Activated T-helper 1 cell treated with Interleukin-2 at 50 U/mL for 16 hours (primary cell): ENCODE measurements around the gene ATP6V0E1.
"Not testable (repeated sequence)": the region's sequence is repeated elsewhere in the genome, so short reads cannot be mapped to it uniquely, and the experiment has no call there.

Experiments used
- DNase-seq: peaks from one replicate; pipeline ENCODE4 v3.0.0-alpha.2; 2020; ENCODE audit warnings: low read depth

The ATP6V0E1 gene

GRCh38 chr5:173035904-173036707, 52.5 kb downstream of the ATP6V0E1 start:
- no peak for DNase-seq

DNA sequence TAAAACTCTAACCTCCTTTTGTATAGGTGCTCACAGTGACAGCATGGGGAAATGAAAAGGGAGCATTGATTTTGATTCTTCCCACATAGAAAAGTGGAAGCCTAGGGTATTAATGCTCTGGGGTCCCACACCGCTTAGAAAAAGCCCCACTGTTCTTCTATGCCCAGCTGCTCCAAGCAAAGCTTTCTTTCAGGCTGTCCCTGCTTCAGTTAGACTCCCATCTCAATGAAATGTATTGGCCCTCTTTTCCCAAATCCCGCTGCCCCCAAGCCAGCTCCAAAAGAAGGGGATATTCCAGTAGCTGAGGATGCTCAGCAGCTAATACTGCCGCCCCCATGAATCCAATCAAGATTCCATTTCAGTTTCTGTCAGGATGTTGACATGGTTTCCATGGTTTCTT, 55.6 kb downstream of the ATP6V0E1 start:
- DNase-seq = no peak

- DNase-seq = no peak
Observed at GRCh38 chr5:173039964-173040363, 56.4 kb downstream of the ATP6V0E1 start.

GRCh38 chr5:173041881-173042762, 58.6 kb downstream of the ATP6V0E1 start:
- no peak for DNase-seq

- no peak for DNase-seq
Observed at GRCh38 chr5:173042763-173043107, 59.2 kb downstream of the ATP6V0E1 start.

GRCh38 chr5:173045474-173045873, 61.9 kb downstream of the ATP6V0E1 start:
- no peak for DNase-seq

GRCh38 chr5:173047096-173047837, 63.7 kb downstream of the ATP6V0E1 start:
- DNase-seq = not testable (repeated sequence)

GRCh38 chr5:173047838-173048105, 64.2 kb downstream of the ATP6V0E1 start:
- no peak for DNase-seq

DNA sequence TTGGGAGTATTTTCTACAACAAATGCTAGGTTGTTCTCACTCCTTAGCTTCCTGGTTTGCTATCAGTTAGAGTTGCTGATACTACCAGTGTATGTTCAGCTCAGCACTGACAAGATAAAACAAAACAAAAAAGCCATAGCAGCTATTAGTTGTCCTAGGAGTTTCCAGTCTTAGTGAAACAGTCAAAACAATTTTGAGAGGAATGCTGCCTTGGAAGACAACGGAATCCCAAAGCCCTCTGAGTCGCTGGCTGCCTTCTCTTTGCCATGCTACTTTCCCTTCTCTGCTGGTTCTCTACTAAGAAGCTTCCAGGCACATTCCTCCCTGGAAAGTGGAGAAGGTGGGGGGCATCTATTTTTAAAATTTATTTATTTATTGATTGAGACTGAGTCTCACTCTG, 67.2 kb downstream of the ATP6V0E1 start:
- DNase-seq = no peak

- DNase-seq = no peak
Observed at GRCh38 chr5:173051746-173052145, 68.2 kb downstream of the ATP6V0E1 start.

- no peak for DNase-seq
Observed at GRCh38 chr5:173053041-173053440, 69.5 kb downstream of the ATP6V0E1 start.

DNA sequence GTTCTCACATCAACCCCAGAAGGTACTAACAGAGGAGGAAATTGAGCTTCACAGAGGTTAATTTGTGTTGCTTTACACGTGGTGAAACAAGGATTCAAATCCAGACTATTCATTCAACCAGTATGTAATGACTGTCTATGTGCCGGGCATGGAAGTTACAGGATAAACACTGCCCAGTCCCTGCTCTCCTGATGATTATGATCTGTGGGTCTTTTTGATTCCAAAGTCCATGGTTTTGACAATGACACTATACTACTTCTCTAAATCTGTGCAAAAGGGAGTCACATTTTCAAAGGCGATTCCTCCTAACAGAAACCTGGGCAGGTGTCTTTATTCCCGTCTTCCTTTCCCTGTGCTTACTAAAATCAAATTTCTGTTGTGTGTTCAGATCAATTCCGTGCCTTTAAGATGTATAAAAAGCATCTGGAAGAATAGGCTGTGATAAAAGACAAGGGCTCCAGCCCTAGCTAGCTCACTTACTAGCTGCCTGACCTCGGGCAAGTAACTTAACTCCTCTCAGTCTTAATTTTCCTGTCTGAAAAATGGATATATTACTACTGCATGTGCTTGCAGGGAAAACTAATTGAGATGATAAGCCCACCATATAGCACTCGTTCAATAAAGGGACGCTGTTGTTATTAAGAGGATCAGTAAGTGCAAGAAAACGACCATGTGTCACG, 71.6 kb downstream of the ATP6V0E1 start:
- no peak for DNase-seq

GRCh38 chr5:173055722-173055982, 72.1 kb downstream of the ATP6V0E1 start:
- DNase-seq = no peak

GRCh38 chr5:173055983-173056782, 72.6 kb downstream of the ATP6V0E1 start, which contains the start of gene CREBRF:
Gene CREBRF (plus strand): TSS chr5:173056352. CDS start chr5:173080776, 24,424 bp downstream.
- peak; percentile 99 for DNase-seq

- no peak for DNase-seq
Observed at GRCh38 chr5:173056783-173057061, 73.2 kb downstream of the ATP6V0E1 start.

- DNase-seq = peak; percentile 96
Observed at GRCh38 chr5:173057062-173057924, 73.7 kb downstream of the ATP6V0E1 start.

DNA sequence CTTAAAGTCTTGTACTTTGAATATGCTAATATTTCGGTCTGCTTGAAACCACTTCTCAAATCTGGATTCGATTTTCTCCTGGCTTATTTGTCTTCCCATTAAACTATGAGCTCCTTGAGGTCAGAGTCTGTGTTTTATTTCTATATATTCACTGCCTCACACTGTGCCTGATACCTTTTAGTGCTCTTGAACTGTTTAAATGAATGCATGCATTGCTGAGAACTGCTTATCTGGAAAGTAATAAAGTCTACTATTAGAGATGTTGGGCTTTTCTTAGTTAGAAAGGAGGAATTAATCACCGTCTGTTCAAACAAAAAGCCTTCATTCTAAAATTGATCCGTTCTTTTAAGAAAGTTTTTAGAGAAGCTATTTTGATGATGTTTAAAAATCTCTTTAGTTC, 78.6 kb downstream of the ATP6V0E1 start:
- no peak for DNase-seq

- no peak for DNase-seq
Observed at GRCh38 chr5:173065155-173065554, 81.6 kb downstream of the ATP6V0E1 start.

DNA sequence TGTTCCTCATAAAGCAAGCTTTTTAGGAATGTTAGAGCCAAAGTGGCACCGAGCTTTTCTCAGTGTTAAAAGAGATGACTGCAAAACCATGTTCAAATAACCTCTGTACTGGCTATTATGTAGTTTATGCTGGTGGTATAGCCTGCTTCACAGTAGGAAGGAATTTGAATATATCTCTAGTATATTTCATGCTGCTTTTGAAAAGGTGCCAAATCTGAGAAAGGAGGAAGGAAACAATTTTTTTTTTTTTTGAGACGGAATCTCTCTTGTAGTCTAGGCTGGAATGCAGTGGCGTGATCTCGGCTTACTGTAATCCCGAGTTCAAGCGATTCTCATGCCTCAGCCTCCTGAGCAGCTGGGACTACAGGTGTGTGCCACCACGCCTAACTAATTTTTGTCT, 86.1 kb downstream of the ATP6V0E1 start:
- DNase-seq = no peak

GRCh38 chr5:173075137-173075843, 91.7 kb downstream of the ATP6V0E1 start:
- no peak for DNase-seq
